Skin of body (tissue), 2 donors: ENCODE results near the gene CPA2. TPM values are rescaled to one million over a fixed set of nuclear protein-coding genes. Genes with fewer than 3 reads are reported as not detected.
"Not testable (repeated sequence)": the region's sequence is repeated elsewhere in the genome, so short reads cannot be mapped to it uniquely, and the experiment has no call there.

Experiments
- DNase-seq: peaks from one replicate; lab custom pipeline; 2025; lab: John Stamatoyannopoulos, UW
- total RNA-seq: library from RNA; depleted of rRNA; stranded (reverse); fragments of >200 nt; gene quantifications from one replicate; pipeline ENCODE4 v1.2.3, GENCODE V29; 2014

Gene CPA2
- total RNA-seq, 1 donor from 2014 or later = not detected

DNA sequence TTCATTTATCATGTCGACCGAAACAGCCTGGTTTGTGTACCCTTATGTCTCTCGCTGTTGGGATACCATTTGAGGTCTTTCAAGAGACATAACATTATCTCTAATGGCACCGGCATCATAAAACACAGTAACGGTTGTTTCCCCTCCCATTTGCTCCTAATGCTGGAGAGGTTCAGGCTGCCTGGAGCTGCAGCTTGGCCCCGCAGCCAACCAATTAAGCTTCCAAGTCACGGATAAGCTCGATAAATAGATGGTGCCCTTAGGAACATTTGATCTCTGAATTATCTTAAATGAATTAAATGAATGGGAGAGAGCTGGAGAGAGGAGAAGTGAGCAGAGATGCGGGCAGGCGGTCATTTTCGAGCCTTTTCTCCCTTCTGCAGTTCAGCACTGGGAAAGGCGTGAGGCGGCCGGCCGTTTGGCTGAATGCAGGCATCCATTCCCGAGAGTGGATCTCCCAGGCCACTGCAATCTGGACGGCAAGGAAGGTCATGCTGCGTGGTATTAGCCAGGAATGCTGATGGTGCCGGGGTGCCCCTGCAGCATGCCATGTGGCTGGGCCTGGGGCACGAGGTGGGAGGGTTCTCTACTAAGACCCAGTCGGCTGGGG is 38.9 kb downstream of the CPA2 start:
- no peak for DNase-seq

DNA sequence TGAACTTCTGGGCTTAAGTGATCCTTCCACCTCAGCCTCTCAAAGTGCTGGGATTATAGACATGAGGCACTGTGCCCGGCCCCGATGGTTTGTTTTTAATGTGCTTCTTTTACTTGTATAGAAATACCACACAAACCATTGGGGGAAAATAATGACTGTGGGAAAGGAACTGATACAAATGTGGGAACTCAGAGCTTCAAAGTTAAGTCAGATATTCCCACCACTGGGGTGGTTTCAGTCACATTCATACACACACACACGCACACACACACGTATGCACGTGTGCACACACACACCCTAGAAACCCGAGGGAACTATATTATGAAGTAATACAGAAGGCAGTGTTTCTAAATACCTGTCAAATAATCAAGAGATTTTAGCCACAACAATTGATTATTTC is 43.3 kb downstream of the CPA2 start:
- DNase-seq = no peak

DNA sequence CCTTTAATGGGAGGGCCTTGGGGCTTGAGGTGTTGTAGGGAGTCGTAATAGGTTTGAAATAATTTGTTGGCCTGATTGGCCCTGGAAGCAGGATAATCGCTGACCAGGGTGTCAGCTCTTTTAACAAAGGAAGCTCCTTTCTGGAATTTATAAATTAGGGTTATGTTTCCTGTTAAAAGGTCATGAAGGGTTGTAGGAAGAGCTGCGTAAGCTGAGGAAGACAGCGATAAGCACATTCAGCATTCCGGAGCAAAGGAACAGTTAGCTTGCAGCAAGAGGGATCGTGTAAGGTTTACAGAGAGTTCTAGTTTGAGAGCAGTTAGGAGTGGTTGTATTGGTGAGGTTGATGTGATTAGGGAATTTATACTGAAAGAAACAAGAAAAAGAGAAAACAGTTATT is 47.6 kb downstream of the CPA2 start:
- no peak for DNase-seq

DNA sequence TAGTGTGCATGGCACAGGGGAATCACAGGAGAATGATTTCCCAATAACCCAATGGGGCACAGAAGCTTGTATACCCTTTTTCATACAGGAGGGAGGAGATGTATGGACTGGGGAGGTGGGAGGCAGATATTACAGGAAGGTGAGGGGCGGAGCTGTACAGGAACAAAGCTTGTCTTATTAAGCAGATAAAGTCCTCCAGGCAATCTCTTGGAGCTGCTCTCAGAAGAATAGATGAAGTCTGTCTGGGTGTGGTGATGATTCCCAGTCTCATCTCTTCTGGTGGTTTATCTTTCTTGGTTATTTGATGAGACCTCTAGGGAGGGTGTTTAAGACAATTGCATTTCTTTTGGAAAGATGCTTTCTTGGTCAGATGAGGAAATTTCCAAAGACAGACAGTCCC is 52.9 kb downstream of the CPA2 start:
- DNase-seq = no peak

DNA sequence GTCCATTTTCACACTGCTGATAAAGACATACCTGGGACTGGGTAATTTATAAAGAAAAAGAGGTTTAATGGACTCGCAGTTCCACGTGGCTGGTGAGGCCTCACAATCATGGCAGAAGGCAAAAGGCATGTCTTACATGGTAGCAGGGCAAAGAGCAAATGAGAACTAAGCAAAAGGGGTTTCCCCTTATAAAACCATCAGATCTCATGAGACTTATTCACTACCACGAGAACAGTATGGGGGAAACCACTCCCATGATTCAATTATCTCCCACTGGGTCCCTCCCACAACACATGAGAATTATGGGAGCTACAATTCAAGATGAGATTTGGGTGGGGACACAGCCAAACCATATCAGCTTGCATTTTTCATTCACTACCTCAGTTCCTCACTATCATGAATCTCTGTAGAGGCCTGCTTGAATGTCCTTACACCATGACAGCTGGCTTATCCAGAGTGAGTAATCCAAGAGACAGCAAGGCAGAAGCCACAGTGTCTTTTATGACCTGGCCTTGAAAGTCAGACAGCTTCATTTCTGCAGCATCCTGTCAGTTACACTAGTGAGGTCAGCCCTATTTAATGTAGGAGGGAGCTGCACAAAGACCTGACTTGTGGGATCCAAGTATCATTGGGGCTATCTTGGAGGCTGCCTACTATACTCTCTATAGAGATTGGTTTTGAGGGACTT is 55.0 kb downstream of the CPA2 start:
- not testable (repeated sequence) for DNase-seq

DNA sequence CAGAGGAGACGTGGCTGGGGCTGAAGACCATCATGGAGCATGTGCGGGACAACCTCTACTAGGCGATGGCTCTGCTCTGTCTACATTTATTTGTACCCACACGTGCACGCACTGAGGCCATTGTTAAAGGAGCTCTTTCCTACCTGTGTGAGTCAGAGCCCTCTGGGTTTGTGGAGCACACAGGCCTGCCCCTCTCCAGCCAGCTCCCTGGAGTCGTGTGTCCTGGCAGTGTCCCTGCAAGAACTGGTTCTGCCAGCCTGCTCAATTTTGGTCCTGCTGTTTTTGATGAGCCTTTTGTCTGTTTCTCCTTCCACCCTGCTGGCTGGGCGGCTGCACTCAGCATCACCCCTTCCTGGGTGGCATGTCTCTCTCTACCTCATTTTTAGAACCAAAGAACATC is 56.0 kb downstream of the CPA2 start:
- DNase-seq = no peak

DNA sequence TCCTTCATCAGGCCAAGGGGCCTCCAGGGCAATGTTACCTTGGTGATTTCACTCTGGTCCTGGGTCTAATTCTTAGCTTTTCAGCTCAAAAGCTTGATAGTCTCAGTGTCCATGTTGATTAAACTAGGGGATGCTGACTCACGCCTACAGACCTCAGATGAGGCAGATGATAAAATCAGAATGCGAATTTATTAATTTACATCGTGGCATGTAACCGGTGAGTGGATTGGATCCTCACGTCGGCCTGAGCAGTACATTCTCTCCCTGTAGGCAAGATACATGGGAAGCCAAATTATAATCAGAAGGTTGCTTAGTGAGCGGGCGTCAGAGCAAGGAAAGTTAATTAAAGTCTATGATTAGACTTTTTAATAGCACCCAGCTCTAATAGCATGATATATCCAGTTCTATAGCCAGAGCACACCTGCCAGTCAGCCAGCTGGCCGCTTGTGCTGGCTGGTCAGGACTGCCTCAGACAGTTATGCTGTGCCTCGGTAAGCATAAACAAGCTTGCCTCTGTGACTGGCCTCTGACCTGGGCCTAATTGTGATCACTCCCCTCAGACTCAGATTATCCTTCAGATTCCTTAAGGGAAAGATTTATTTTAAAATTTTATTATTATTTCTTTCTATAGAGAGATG is 57.8 kb downstream of the CPA2 start:
- DNase-seq = no peak

DNA sequence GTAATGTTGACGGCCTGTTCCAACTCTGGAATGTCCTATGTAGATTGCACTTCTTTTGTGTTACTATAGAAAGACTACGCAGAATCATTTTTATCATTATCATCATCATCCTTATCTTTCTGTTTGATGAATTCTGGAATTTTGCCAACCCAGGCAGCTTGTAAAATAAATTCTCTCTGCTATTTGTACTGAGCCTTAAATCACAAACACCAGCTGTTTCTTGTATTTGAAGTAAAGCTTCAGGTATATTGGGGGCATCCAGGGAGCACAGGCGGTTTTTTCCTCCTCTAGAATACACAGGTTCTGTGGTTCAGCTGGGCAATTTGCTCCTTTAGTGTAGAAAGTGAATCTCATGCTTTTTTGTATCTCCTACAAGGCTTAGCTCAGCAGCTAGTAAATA is 63.0 kb downstream of the CPA2 start:
- no peak for DNase-seq

DNA sequence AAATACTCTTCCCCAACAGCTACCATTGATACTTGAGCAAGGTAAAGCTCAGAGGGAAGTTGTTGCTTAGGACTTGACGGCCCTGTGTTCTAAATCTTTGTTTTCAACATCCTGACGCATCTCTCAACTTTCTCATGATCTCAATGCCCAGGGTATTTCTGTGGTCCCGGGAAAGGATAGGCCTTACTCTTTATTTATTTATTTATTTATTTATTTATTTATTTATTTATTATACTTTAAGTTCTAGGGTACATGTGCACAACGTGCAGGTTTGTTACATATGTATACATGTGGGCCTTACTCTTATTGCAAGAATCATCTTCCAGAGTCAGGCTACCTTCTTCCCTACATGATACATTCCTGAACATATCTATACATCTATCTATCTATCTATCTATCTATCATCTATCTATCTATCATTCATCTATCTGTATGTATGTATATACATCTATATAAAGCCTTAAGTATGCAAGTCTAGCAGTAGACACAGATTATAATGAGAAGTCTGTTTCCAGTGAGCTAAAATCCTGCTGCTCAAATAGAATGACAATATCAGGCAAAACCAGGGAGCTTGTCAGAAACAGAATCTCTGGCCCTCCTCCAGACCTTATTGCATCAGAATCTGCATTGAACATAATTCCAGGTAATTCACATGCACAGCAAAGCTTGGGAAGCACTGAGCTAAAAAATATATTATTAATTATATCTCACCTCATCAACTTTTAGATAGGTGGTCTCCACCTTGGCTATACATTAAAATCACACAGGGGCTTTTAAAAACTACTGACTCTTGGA is 65.8 kb downstream of the CPA2 start:
- DNase-seq = no peak

DNA sequence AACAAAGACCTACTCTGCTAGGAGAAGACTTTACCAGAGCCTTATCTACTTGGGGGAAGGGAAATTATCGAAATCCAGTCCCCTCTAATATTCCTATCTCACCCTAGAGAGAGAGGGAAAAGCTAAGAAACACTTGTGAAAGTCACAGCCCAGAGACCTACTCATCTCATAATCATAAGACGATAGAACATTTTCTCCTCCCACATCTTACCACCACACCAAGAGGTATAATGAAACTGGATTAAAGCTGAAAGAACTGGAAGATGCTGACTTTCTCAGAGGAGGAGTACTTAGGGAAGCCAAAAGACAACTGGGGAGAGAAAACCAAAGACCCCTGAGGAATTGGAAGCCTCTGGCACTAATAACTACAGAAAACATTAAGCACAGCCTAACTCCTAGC is 67.2 kb downstream of the CPA2 start:
- DNase-seq = no peak

DNA sequence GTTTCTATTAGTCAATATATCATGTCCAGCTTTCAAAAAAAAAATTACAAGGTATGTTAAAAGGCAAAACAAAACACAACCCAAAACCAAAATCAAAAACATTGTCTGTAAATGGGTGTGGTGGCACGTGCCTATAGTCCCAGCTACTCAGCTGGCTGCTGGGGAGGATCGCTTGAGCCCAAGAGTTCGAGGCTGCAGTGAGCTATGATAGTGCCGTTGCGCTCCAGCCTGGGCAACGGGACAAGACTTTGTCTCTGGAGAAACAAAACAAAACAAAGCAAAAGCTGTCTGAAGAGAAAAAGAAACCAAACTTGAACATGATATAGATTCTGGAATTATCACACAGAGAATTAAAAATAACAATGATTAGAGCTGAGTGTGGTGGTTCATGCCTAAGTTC is 67.6 kb downstream of the CPA2 start:
- peak; percentile 30 for DNase-seq

DNA sequence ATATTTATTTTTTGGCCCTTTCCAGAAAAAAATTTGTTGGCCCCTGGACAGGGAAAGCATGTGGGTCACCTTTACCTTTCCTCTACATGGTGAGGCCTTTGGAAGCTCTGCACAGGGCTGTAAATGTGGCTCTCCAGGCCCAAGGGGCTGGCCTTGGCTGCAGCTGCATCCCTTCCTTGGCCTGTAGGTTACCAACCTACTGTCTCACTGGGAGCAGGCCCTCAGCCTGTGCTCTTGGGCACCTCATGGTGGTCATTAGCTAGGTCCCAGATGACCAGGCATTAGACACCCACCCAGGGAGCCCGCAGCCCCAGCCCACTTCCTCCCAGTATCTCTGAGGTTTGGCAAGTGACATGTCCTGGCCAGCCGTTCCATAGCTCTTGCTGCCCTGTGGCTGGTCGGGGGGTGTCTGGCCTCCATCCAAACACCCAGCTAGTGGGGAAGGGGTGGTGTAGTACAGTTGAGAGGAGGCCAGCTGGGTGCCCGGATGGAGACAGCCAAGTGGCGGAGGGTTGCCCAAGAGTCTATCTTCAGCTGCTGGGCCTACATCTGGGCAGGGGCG is 70.8 kb downstream of the CPA2 start:
- no peak for DNase-seq

DNA sequence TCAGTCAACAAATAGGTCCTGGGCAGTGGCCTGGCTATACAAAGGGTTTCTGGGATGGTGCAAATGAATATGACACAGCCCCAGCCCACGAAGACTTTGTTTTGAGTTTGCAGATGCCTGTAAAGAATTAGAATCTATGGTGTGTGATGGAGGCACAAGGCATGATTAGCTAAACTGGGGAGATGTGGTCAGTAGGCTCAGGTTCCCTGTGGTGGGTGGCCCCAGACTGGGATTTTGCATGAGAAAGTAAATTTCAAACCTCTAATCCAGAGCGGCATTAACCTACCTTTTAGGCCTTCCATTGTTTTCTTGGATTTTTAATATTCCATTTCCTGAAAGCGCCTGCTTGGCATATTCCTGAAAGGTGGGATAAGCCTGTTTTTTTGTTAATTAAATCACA is 71.6 kb downstream of the CPA2 start:
- DNase-seq = no peak

Other genes starting within 250 kb of the CPA2 start
- gene ZC3HC1, start 215.5 kb upstream of the CPA2 start, total RNA-seq = 10.3 TPM
- 51.4 TPM for gene KLHDC10, start 196.3 kb upstream of the CPA2 start, total RNA-seq
- gene TMEM209, start 61.5 kb upstream of the CPA2 start, total RNA-seq = 12.4 TPM
- not detected for gene SSMEM1, start 59.0 kb upstream of the CPA2 start, total RNA-seq
- gene CPA4, start 26.3 kb downstream of the CPA2 start, total RNA-seq = 63.8 TPM
- gene CPA5, start 78.0 kb downstream of the CPA2 start, total RNA-seq = 1.5 TPM
- gene CPA1, start 113.6 kb downstream of the CPA2 start, total RNA-seq = 0.79 TPM
- gene CEP41, start 174.2 kb downstream of the CPA2 start, total RNA-seq = 5.4 TPM
- gene MEST, start 225.2 kb downstream of the CPA2 start, total RNA-seq = 357 TPM